AG04450 (cell line): ENCODE results near the gene BSPRY. TPM values are rescaled to one million over a fixed set of nuclear protein-coding genes. Genes with fewer than 3 reads are reported as not detected.

Source experiments
- CTCF ChIA-PET: fragments of 300-600, 350-600 bp; formaldehyde crosslinking; extraction: SDS; loops from one replicate; lab custom pipeline; 2022; ENCODE audit warnings: antibody characterized with exemption, inconsistent platforms; lab: Charles Lee
- POLR2A ChIA-PET: fragments of 350-600 bp; formaldehyde crosslinking; extraction: SDS; loops from one replicate; lab custom pipeline; 2021; ENCODE audit warnings: antibody characterized with exemption, inconsistent platforms; lab: Yijun Ruan, JAX
- DNase-seq: peaks from one replicate; pipeline ENCODE4 v3.0.0-alpha.2; 2011; ENCODE audit warnings: low read depth, low spot score
- H3K27ac ChIP-seq: one replicate; pipeline ENCODE4 v1.5.1; 2012; ENCODE audit warnings: low read depth, low read length, control low read depth
- H3K27me3 ChIP-seq: one replicate; pipeline ENCODE4 v1.6.0; 2012; ENCODE audit warnings: low read length; ENCODE audit not compliant: control insufficient read depth, insufficient read depth
- H3K4me3 ChIP-seq: 2 replicates; pipeline ENCODE4 v1.5.1; 2011; ENCODE audit warnings: mild to moderate bottlenecking, low read depth, low read length, control low read depth
- H3K9me3 ChIP-seq: 2 replicates; pipeline ENCODE4 v1.5.1; 2012; ENCODE audit warnings: low read length; ENCODE audit not compliant: control insufficient read depth, insufficient read depth
- CTCF ChIP-seq: IDR thresholded peaks from 2 replicates; pipeline ENCODE4 v1.5.1; 2011; ENCODE audit warnings: low read depth, low read length, control low read depth, inconsistent platforms
- polyA plus RNA-seq: library from polyadenylated mRNA; depleted of rRNA; stranded (reverse); fragments of >200 nt; gene quantifications from 2 replicates; pipeline ENCODE4 v1.2.3, GENCODE V29; 2011

The BSPRY gene
- polyA plus RNA-seq, 1 experiment = not detected

- TF ChIP-seq CTCF = no peak
- Histone ChIP-seq H3K27me3 (no peaks in the 10 kb centered on the region), H3K4me3 (no peak overlapping the region), H3K27ac (peak overlapping the region; percentile 11), H3K9me3 (no peaks in the 10 kb centered on the region)
- CTCF ChIA-PET = interaction anchor here (0.8 to 2.1 kb wide), 2 partner anchors 14 to 78 kb away, joined by 3 to 9 read pairs; partner anchors contain the start of gene ALAD
- no peak for DNase-seq
- POLR2A ChIA-PET = no interaction called here
Observed at GRCh38 chr9:113386571-113387393, 37.4 kb downstream of the BSPRY start.

GRCh38 chr9:113387560-113388230, 38.4 kb downstream of the BSPRY start:
- Histone ChIP-seq H3K9me3 (no peaks in the 10 kb centered on the region), H3K27me3 (no peaks in the 10 kb centered on the region), H3K4me3 (no peak overlapping the region), H3K27ac (no peak overlapping the region)
- TF ChIP-seq CTCF = no peak
- ChIA-PET CTCF (interaction anchor here (2.1 kb wide), 1 partner anchor 14 kb away, joined by 9 read pairs; the partner anchor contains the start of gene ALAD), POLR2A (no interaction called here)
- no peak for DNase-seq

- H3K27me3 ChIP-seq = no peaks in the 10 kb centered on the region
- TF ChIP-seq CTCF = no peak
- no peak for DNase-seq
- no peak overlapping the region for H3K27ac ChIP-seq
- ChIA-PET POLR2A (no interaction called here), CTCF (interaction anchor here (1.5 kb wide), 1 partner anchor 12 kb away, joined by 5 read pairs; the partner anchor contains the start of gene ALAD)
- H3K9me3 ChIP-seq = no peaks in the 10 kb centered on the region
- H3K4me3 ChIP-seq = no peak overlapping the region
Observed at GRCh38 chr9:113388833-113389232, 39.5 kb downstream of the BSPRY start.

- Histone ChIP-seq H3K4me3 (no peak overlapping the region), H3K9me3 (no peaks in the 10 kb centered on the region), H3K27ac (no peak overlapping the region), H3K27me3 (no peaks in the 10 kb centered on the region)
- no peak for TF ChIP-seq CTCF
- ChIA-PET POLR2A (interaction anchor here (0.8 kb wide), 1 partner anchor 12 kb away, joined by 3 read pairs; the partner anchor contains the start of gene ALAD), CTCF (interaction anchor here (1.5 kb wide), 1 partner anchor 11 kb away, joined by 5 read pairs; the partner anchor contains the start of gene ALAD)
- DNase-seq = no peak
Observed at GRCh38 chr9:113389451-113389850, 40.1 kb downstream of the BSPRY start.
